ENCODE data around the gene KIAA1958. TPM values are rescaled to one million over a fixed set of nuclear protein-coding genes. Genes with fewer than 3 reads are reported as not detected.

The KIAA1958 gene
- total and polyA plus RNA-seq, 4 donors = 0.99 to 7.1 (median 3.3) TPM

GRCh38 chr9:112659906-112660305 is 173.3 kb downstream of the KIAA1958 start:
- Histone ChIP-seq H3K36me3 (ENCODE audit: control insufficient read depth in 4 of 4, insufficient read depth in 3 of 4, low read depth in 1 of 4, low read length in 3 of 4) (peaks cover 0 to 8% (median 4%) of the 10 kb centered on the region in 4 donors), H3K9ac (ENCODE audit: low read depth in 1 of 2, low read length in 2 of 2) (no peak overlapping the region), H3K27me3 (ENCODE audit: control insufficient read depth in 4 of 4, insufficient read depth in 4 of 4, low read length in 3 of 4) (no peaks in the 10 kb centered on the region), H3K4me1 (ENCODE audit: control insufficient read depth in 4 of 4, insufficient read depth in 4 of 4, low read length in 3 of 4) (no peaks in the 10 kb centered on the region), H3K27ac (ENCODE audit: low read depth in 1 of 2, low read length in 2 of 2) (no peak overlapping the region), H3K9me3 (ENCODE audit: control insufficient read depth in 4 of 4, low read length in 3 of 4) (no peaks in the 10 kb centered on the region), H3K4me3 (ENCODE audit: low read depth in 1 of 3, low read length in 3 of 3) (no peak overlapping the region)
- TF ChIP-seq RAD21 (IDR thresholded peaks at IDR 0.05) = no peak
- no peak for TF ChIP-seq RXRA (IDR thresholded peaks at IDR 0.05)
- TF ChIP-seq YY1 (IDR thresholded peaks at IDR 0.05) = no peak
- no peak for TF ChIP-seq MAX (IDR thresholded peaks at IDR 0.05)
- no peak for TF ChIP-seq FOXA1 (IDR thresholded peaks at IDR 0.05)
- no peak for TF ChIP-seq HNF4A (conservative IDR thresholded peaks at IDR 0.05)
- no peak for TF ChIP-seq NR2F2 (IDR thresholded peaks at IDR 0.05)
- no peak for TF ChIP-seq JUND (IDR thresholded peaks at IDR 0.05)
- TF ChIP-seq EGR1 (IDR thresholded peaks at IDR 0.05; ENCODE audit: low read depth in 2 of 2) = no peak
- no peak for TF ChIP-seq GABPA (IDR thresholded peaks at IDR 0.05 in 1 of 2, conservative IDR thresholded peaks at IDR 0.05 in 1 of 2)
- 98% methylated on average over 12 of the region's 12 CpGs for WGBS
- no peak for DNase-seq (ENCODE audit: low spot score)

DNA sequence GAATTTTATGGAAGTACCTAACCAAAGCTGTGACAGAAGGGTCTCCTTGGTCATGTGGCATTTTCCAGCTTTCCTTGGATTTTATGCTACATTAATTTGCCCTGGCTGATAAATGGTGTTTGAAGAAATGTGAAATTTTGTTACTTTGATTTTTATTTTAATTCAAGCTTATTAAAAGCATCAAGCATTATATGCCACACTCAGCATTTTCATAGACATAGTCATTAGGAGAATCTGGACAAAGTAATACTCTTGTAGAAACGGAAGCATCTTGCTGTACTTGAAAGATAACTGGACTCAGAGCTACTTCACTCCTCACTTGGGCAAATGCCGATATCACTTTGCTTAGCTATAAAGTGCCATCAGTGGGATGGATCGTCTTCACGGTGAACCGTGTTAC is 177.1 kb downstream of the KIAA1958 start:
- no peak overlapping the region for H3K27ac ChIP-seq (ENCODE audit: low read depth in 1 of 2, low read length in 2 of 2)
- peaks cover 0 to 8% (median 4%) of the 10 kb centered on the region in 4 donors for H3K36me3 ChIP-seq (ENCODE audit: control insufficient read depth in 4 of 4, insufficient read depth in 3 of 4, low read depth in 1 of 4, low read length in 3 of 4)
- H3K4me1 ChIP-seq (ENCODE audit: control insufficient read depth in 4 of 4, insufficient read depth in 4 of 4, low read length in 3 of 4) = no peaks in the 10 kb centered on the region
- no peaks in the 10 kb centered on the region for H3K27me3 ChIP-seq (ENCODE audit: control insufficient read depth in 4 of 4, insufficient read depth in 4 of 4, low read length in 3 of 4)
- 96% methylated on average over 5 of the region's 5 CpGs for WGBS
- no peak overlapping the region for H3K4me3 ChIP-seq (ENCODE audit: low read depth in 1 of 3, low read length in 3 of 3)
- H3K9ac ChIP-seq (ENCODE audit: low read depth in 1 of 2, low read length in 2 of 2) = no peak overlapping the region
- TF ChIP-seq TAF1 (conservative IDR thresholded peaks at IDR 0.05) (no peak), MAX (IDR thresholded peaks at IDR 0.05) (no peak), FOXA2 (IDR thresholded peaks at IDR 0.05) (no peak), HNF4A (conservative IDR thresholded peaks at IDR 0.05) (no peak), FOXA1 (IDR thresholded peaks at IDR 0.05) (no peak), YY1 (IDR thresholded peaks at IDR 0.05) (no peak), HNF4G (IDR thresholded peaks at IDR 0.05) (no peak), EGR1 (IDR thresholded peaks at IDR 0.05; ENCODE audit: low read depth in 2 of 2) (no peak), NR2F2 (IDR thresholded peaks at IDR 0.05) (no peak), RAD21 (IDR thresholded peaks at IDR 0.05) (no peak), SP1 (IDR thresholded peaks at IDR 0.05) (no peak), GABPA (IDR thresholded peaks at IDR 0.05 in 1 of 2, conservative IDR thresholded peaks at IDR 0.05 in 1 of 2) (no peak), CTCF (IDR thresholded peaks at IDR 0.05; ENCODE audit: low read depth, low read length, missing input control) (no peak), ATF3 (IDR thresholded peaks at IDR 0.05) (no peak), JUND (IDR thresholded peaks at IDR 0.05) (no peak), RXRA (IDR thresholded peaks at IDR 0.05) (no peak)
- TF ChIP-seq, protein P1, sequence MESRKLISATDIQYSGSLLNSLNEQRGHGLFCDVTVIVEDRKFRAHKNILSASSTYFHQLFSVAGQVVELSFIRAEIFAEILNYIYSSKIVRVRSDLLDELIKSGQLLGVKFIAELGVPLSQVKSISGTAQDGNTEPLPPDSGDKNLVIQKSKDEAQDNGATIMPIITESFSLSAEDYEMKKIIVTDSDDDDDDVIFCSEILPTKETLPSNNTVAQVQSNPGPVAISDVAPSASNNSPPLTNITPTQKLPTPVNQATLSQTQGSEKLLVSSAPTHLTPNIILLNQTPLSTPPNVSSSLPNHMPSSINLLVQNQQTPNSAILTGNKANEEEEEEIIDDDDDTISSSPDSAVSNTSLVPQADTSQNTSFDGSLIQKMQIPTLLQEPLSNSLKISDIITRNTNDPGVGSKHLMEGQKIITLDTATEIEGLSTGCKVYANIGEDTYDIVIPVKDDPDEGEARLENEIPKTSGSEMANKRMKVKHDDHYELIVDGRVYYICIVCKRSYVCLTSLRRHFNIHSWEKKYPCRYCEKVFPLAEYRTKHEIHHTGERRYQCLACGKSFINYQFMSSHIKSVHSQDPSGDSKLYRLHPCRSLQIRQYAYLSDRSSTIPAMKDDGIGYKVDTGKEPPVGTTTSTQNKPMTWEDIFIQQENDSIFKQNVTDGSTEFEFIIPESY (IDR thresholded peaks at IDR 0.05) = no peak
- TF ChIP-seq, protein P2, sequence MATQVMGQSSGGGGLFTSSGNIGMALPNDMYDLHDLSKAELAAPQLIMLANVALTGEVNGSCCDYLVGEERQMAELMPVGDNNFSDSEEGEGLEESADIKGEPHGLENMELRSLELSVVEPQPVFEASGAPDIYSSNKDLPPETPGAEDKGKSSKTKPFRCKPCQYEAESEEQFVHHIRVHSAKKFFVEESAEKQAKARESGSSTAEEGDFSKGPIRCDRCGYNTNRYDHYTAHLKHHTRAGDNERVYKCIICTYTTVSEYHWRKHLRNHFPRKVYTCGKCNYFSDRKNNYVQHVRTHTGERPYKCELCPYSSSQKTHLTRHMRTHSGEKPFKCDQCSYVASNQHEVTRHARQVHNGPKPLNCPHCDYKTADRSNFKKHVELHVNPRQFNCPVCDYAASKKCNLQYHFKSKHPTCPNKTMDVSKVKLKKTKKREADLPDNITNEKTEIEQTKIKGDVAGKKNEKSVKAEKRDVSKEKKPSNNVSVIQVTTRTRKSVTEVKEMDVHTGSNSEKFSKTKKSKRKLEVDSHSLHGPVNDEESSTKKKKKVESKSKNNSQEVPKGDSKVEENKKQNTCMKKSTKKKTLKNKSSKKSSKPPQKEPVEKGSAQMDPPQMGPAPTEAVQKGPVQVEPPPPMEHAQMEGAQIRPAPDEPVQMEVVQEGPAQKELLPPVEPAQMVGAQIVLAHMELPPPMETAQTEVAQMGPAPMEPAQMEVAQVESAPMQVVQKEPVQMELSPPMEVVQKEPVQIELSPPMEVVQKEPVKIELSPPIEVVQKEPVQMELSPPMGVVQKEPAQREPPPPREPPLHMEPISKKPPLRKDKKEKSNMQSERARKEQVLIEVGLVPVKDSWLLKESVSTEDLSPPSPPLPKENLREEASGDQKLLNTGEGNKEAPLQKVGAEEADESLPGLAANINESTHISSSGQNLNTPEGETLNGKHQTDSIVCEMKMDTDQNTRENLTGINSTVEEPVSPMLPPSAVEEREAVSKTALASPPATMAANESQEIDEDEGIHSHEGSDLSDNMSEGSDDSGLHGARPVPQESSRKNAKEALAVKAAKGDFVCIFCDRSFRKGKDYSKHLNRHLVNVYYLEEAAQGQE (IDR thresholded peaks at IDR 0.05) = no peak
- H3K9me3 ChIP-seq (ENCODE audit: control insufficient read depth in 4 of 4, low read length in 3 of 4) = no peaks in the 10 kb centered on the region
- no peak for DNase-seq (ENCODE audit: low spot score)

Data from liver (tissue), 9 donors.